CD4-positive, alpha-beta T cell (primary cell): Measurements from ENCODE around the gene JPT2. TPM values are rescaled to one million over a fixed set of nuclear protein-coding genes. Genes with fewer than 3 reads are reported as not detected.

ENCODE experiments used
- ATAC-seq: fragments of 200-7000 bp; cut with Tn5 transposase; one replicate; pipeline ENCODE4 v1.10.0; 2022; ENCODE audit warnings: mild to moderate bottlenecking; ENCODE audit not compliant: poor library complexity
- CTCF ChIA-PET: fragments of 350-600 bp; sonication (Branson Sonifier 250); formaldehyde crosslinking; loops from one replicate; lab custom pipeline; 2021; ENCODE audit warnings: antibody characterized with exemption, inconsistent platforms; lab: Charles Lee
- POLR2A ChIA-PET: fragments of 350-600 bp; sonication (Branson Sonifier 250); formaldehyde crosslinking; loops from one replicate; lab custom pipeline; 2021; ENCODE audit warnings: antibody characterized with exemption, inconsistent platforms; lab: Charles Lee
- DNase-seq, 14 experiments: peaks; one replicate each; pipeline ENCODE4 v3.0.0-alpha.2; 2013 to 2020; ENCODE audit warnings: mixed read lengths in 2 of 14
- H3K27ac ChIP-seq, 2 donors: one replicate each; pipeline versions ENCODE4 v1.5.1 to v1.7.0; 2013; ENCODE audit warnings: low read length in 2 of 2, low read depth in 1 of 2, mild to moderate bottlenecking in 1 of 2
- H3K27me3 ChIP-seq, 2 experiments: 1 replicate in 1 of 2; 2 replicates in 1 of 2; pipeline versions ENCODE4 v1.6.1 to v1.7.0; 2013; ENCODE audit warnings: low read length in 2 of 2, control low read depth in 1 of 2, mild to moderate bottlenecking in 1 of 2, moderate library complexity in 1 of 2; ENCODE audit not compliant: insufficient read depth in 2 of 2, control insufficient read depth in 1 of 2
- H3K36me3 ChIP-seq: one replicate; pipeline ENCODE4 v1.6.1; 2013; ENCODE audit warnings: low read length, control low read depth; ENCODE audit not compliant: insufficient read depth
- H3K4me1 ChIP-seq: one replicate; pipeline ENCODE4 v1.6.1; 2013; ENCODE audit warnings: low read length, control low read depth; ENCODE audit not compliant: insufficient read depth
- H3K4me3 ChIP-seq: one replicate; pipeline ENCODE4 v1.5.1; 2013; ENCODE audit warnings: mild to moderate bottlenecking, low read length, moderate library complexity
- H3K9me3 ChIP-seq, 2 experiments: 1 replicate in 1 of 2; 2 replicates in 1 of 2; pipeline versions ENCODE4 v1.6.1 to v1.7.0; 2013; ENCODE audit warnings: low read length in 2 of 2, mild to moderate bottlenecking in 2 of 2, control low read depth in 1 of 2, moderate library complexity in 1 of 2; ENCODE audit not compliant: control insufficient read depth in 1 of 2, insufficient read depth in 1 of 2
- H3K27ac Mint-ChIP-seq: one replicate; pipeline ENCODE4 v1.8.0; 2020; ENCODE audit warnings: mixed read lengths
- H3K27me3 Mint-ChIP-seq: one replicate; pipeline ENCODE4 v1.8.0; 2021; ENCODE audit warnings: mixed read lengths
- H3K36me3 Mint-ChIP-seq: one replicate; pipeline ENCODE4 v1.8.0; 2021; ENCODE audit warnings: low read depth, mixed read lengths
- H3K4me1 Mint-ChIP-seq: one replicate; pipeline ENCODE4 v1.8.0; 2021; ENCODE audit warnings: low read depth, mixed read lengths
- H3K4me3 Mint-ChIP-seq: one replicate; pipeline ENCODE4 v1.8.0; 2020; ENCODE audit warnings: mild to moderate bottlenecking, mixed read lengths
- H3K9me3 Mint-ChIP-seq: one replicate; pipeline ENCODE4 v1.8.0; 2020; ENCODE audit warnings: mixed read lengths
- CTCF ChIP-seq: fragments of 200-600 bp; IDR thresholded peaks from one replicate; pipeline ENCODE4 v1.8.0; 2022; ENCODE audit warnings: antibody characterized with exemption, mild to moderate bottlenecking
- intact Hi-C, 2 experiments: fragments of 100-400 bp; cut with DNase I in 1 of 2; cut with micrococcal nuclease in 1 of 2; formaldehyde crosslinking; loops; one replicate each; pipeline versions ENCODE4 v1.15.1 to v1.9.0; 2023 to 2025; cut with DNase I, micrococcal nuclease
- total RNA-seq, 174 experiments: library from RNA in 2 of 174; stranded (reverse) in 2 of 174; gene quantifications; one replicate each; pipeline ENCODE4 v1.2.3 and lab custom pipeline; 2021 to 2026

Gene JPT2
- total RNA-seq, 2 experiments from 2014 or later: 2.5 to 3.2 TPM

DNA sequence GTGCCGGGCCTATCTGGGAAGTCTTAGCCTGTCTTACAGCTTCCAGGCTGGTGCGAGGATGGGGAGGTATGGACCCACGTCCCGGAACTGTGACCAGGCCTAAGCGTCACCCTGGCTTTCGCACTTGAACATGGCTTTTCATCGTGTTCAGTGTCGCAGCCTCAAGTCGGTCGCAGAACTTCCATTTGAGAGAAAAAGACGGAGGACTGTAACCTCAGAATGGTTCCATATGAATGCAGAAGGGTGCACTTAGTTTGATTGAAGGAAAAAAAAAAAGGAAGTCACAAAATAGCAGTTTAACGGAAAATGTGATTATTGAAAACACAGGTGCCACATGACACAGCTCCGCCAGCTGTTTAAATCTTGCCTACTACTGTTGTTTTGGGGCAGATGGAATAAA, 30.2 kb upstream of the JPT2 start:
- no peak for DNase-seq
- peaks cover 5% of the 10 kb centered on the region for H3K4me1 ChIP-seq
- Mint-ChIP-seq H3K4me3 (no peak overlapping the region), H3K36me3 (peaks cover 73% of the 10 kb centered on the region), H3K9me3 (no peaks in the 10 kb centered on the region), H3K4me1 (peaks cover 15% of the 10 kb centered on the region), H3K27me3 (no peaks in the 10 kb centered on the region), H3K27ac (no peak overlapping the region)
- no peak overlapping the region for H3K27ac ChIP-seq
- intact Hi-C loops: no loop called here
- H3K27me3 ChIP-seq: no peaks in the 10 kb centered on the region
- no peak for ATAC-seq
- ChIA-PET POLR2A (no interaction called here), CTCF (interaction anchor here (0.6 kb wide), 1 partner anchor 279 kb away, joined by 3 read pairs; no protein-coding TSS in a partner anchor)
- H3K36me3 ChIP-seq: peaks cover 22% of the 10 kb centered on the region
- TF ChIP-seq CTCF: no peak
- no peaks in the 10 kb centered on the region for H3K9me3 ChIP-seq
- H3K4me3 ChIP-seq: no peak overlapping the region

- H3K4me3 Mint-ChIP-seq: no peak overlapping the region
- H3K9me3 Mint-ChIP-seq: no peaks in the 10 kb centered on the region
- ChIA-PET CTCF (no interaction called here), POLR2A (no interaction called here)
- Histone ChIP-seq H3K4me1 (peaks cover 5% of the 10 kb centered on the region), H3K4me3 (no peak overlapping the region), H3K27me3 (no peaks in the 10 kb centered on the region), H3K9me3 (no peaks in the 10 kb centered on the region), H3K36me3 (peaks cover 31% of the 10 kb centered on the region), H3K27ac (no peak overlapping the region)
- intact Hi-C loops: no loop called here
- H3K27ac Mint-ChIP-seq: no peak overlapping the region
- no peak for TF ChIP-seq CTCF
- ATAC-seq: no peak
- peaks cover 15% of the 10 kb centered on the region for H3K4me1 Mint-ChIP-seq
- DNase-seq: no peak
- H3K27me3 Mint-ChIP-seq: no peaks in the 10 kb centered on the region
- H3K36me3 Mint-ChIP-seq: peaks cover 66% of the 10 kb centered on the region
These were observed 27.9 kb upstream of the JPT2 start for GRCh38 chr16:1650131-1650530.

GRCh38 chr16:1651094-1651973, 26.7 kb upstream of the JPT2 start:
- H3K27me3 Mint-ChIP-seq: no peaks in the 10 kb centered on the region
- H3K9me3 ChIP-seq: no peaks in the 10 kb centered on the region
- ChIA-PET CTCF (no interaction called here), POLR2A (no interaction called here)
- no peak overlapping the region for H3K27ac ChIP-seq
- DNase-seq (no peak), ATAC-seq (no peak)
- TF ChIP-seq CTCF: no peak
- no peaks in the 10 kb centered on the region for H3K9me3 Mint-ChIP-seq
- peaks cover 58% of the 10 kb centered on the region for H3K36me3 Mint-ChIP-seq
- H3K4me3 Mint-ChIP-seq: no peak overlapping the region
- H3K4me3 ChIP-seq: no peak overlapping the region
- H3K4me1 Mint-ChIP-seq: peaks cover 5% of the 10 kb centered on the region
- no peaks in the 10 kb centered on the region for H3K27me3 ChIP-seq
- intact Hi-C loops: no loop called here
- peak overlapping the region; percentile 34 for H3K27ac Mint-ChIP-seq
- peaks cover 37% of the 10 kb centered on the region for H3K36me3 ChIP-seq
- no peaks in the 10 kb centered on the region for H3K4me1 ChIP-seq
